ENCODE results near the gene CCND2.
A peak's percentile ranks its signal among the peaks of the same experiment; 100 is the strongest.

Gene CCND2

GRCh38 chr12:4303750-4304149 is 30.2 kb downstream of the CCND2 start:
- Histone ChIP-seq H3K79me1 (ENCODE audit: low read depth, low read length) (peaks cover 2% of the 10 kb centered on the region), H3K4me2 (ENCODE audit: insufficient read depth, low read length, poor library complexity, severe bottlenecking) (no peak overlapping the region), H3K14ac (ENCODE audit: low read length) (no peak overlapping the region), H3K4ac (ENCODE audit: low read length) (no peak overlapping the region), H3K36me3 (replicated peaks in 1 of 2; ENCODE audit: control insufficient read depth in 2 of 2, insufficient read depth in 2 of 2, low read length in 2 of 2) (peaks cover 40 to 94% of the 10 kb centered on the region in 2 donors), H4K8ac (ENCODE audit: low read depth, low read length) (no peak overlapping the region), H2BK120ac (ENCODE audit: low read depth, low read length) (no peak overlapping the region), H3K4me3 (ENCODE audit: low read length in 2 of 2) (no peak overlapping the region), H3K18ac (ENCODE audit: low read length) (no peak overlapping the region), H3K9me3 (replicated peaks in 1 of 2; ENCODE audit: control insufficient read depth in 2 of 2, insufficient read depth in 1 of 2, low read depth in 1 of 2, low read length in 2 of 2) (no peaks in the 10 kb centered on the region), H2BK12ac (ENCODE audit: low read length) (no peak overlapping the region), H2AFZ (ENCODE audit: low read length) (no peak overlapping the region), H3K27me3 (ENCODE audit: control insufficient read depth in 3 of 3, insufficient read depth in 3 of 3, low read depth in 1 of 3, low read length in 3 of 3) (no peaks in the 10 kb centered on the region), H2AK5ac (ENCODE audit: low read depth, low read length) (no peak overlapping the region), H3K4me1 (ENCODE audit: control insufficient read depth in 2 of 2, insufficient read depth in 1 of 2, low read depth in 1 of 2, low read length in 2 of 2) (peaks cover 13% of the 10 kb centered on the region in 2 donors), H4K91ac (ENCODE audit: low read depth, low read length, poor library complexity) (no peak overlapping the region), H3K9ac (ENCODE audit: low read depth, low read length, poor library complexity) (no peak overlapping the region), H3K27ac (replicated peaks; ENCODE audit: low read length) (no peak overlapping the region), H2BK15ac (ENCODE audit: low read length) (no peak overlapping the region), H3K23ac (ENCODE audit: low read depth, low read length, poor library complexity) (no peak overlapping the region), H2BK5ac (ENCODE audit: low read length) (no peak overlapping the region)
- no peak for DNase-seq (ENCODE audit: low spot score)
- WGBS, 2 donors (ENCODE audit: extremely low coverage in 2 of 2, insufficient read length in 2 of 2, insufficient replicate concordance in 1 of 2) = no CpG with 5 or more reads among the region's 3 CpGs

DNA sequence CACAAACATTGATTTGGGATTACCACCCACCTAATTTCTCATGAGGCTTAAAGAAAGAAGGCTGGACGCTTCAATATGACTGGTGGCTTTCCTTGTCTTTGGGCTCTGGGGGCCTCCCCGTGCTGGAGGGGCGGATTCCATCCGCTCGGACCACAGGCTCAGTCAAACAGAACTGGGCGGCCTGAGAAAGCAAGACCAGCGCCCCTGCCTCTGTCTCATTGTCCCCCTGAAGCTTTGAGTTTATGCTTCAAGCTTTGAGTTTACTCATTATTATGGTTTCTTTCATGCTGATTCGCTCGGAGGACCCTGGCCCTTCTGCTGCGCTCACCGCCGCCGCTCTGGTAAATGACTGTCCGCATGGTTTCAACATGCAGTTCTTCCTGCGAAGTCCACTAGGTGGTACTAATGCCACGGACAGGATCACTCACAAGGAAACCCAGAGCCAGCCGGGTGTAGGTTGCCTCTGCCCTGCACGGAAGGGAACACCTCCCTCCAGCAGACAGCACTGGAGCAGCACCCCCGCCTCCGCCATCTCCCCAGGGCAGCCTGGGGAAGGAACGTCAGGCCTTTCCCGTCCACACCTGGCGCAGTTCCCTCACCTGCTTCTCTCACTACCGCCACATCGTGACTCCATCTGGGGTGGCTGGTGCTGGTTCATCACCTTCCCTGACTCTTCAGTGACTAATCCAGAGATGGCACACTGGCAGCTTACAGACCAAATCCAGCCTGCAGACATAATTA is 34.2 kb downstream of the CCND2 start:
- no CpG with 5 or more reads among the region's 25 CpGs for WGBS, 2 donors (ENCODE audit: extremely low coverage in 2 of 2, insufficient read length in 2 of 2, insufficient replicate concordance in 1 of 2)
- H3K4me3 ChIP-seq (ENCODE audit: low read length in 2 of 2) = no peak overlapping the region
- H3K36me3 ChIP-seq (replicated peaks in 1 of 2; ENCODE audit: control insufficient read depth in 2 of 2, insufficient read depth in 2 of 2, low read length in 2 of 2) = peaks cover 17 to 81% of the 10 kb centered on the region in 2 donors
- no peak overlapping the region for H4K91ac ChIP-seq (ENCODE audit: low read depth, low read length, poor library complexity)
- peaks cover 13% of the 10 kb centered on the region in 2 donors for H3K4me1 ChIP-seq (ENCODE audit: control insufficient read depth in 2 of 2, insufficient read depth in 1 of 2, low read depth in 1 of 2, low read length in 2 of 2)
- no peaks in the 10 kb centered on the region for H3K27me3 ChIP-seq (ENCODE audit: control insufficient read depth in 3 of 3, insufficient read depth in 3 of 3, low read depth in 1 of 3, low read length in 3 of 3)
- H3K4me2 ChIP-seq (ENCODE audit: insufficient read depth, low read length, poor library complexity, severe bottlenecking) = peak overlapping the region; percentile 22
- H3K4ac ChIP-seq (ENCODE audit: low read length) = no peak overlapping the region
- no peak overlapping the region for H3K23ac ChIP-seq (ENCODE audit: low read depth, low read length, poor library complexity)
- no peak overlapping the region for H2AK5ac ChIP-seq (ENCODE audit: low read depth, low read length)
- H2BK15ac ChIP-seq (ENCODE audit: low read length) = no peak overlapping the region
- H2BK5ac ChIP-seq (ENCODE audit: low read length) = no peak overlapping the region
- H2BK120ac ChIP-seq (ENCODE audit: low read depth, low read length) = no peak overlapping the region
- no peak overlapping the region for H2BK12ac ChIP-seq (ENCODE audit: low read length)
- no peak overlapping the region for H3K14ac ChIP-seq (ENCODE audit: low read length)
- DNase-seq (ENCODE audit: low spot score) = peak; percentile 67
- H4K8ac ChIP-seq (ENCODE audit: low read depth, low read length) = no peak overlapping the region
- H3K9ac ChIP-seq (ENCODE audit: low read depth, low read length, poor library complexity) = peak overlapping the region; percentile 68
- peak overlapping the region; percentile 61 for H3K27ac ChIP-seq (replicated peaks; ENCODE audit: low read length)
- H2AFZ ChIP-seq (ENCODE audit: low read length) = peak overlapping the region; percentile 66
- H3K79me1 ChIP-seq (ENCODE audit: low read depth, low read length) = no peaks in the 10 kb centered on the region
- H3K18ac ChIP-seq (ENCODE audit: low read length) = peak overlapping the region; percentile 11
- no peaks in the 10 kb centered on the region for H3K9me3 ChIP-seq (replicated peaks in 1 of 2; ENCODE audit: control insufficient read depth in 2 of 2, insufficient read depth in 1 of 2, low read depth in 1 of 2, low read length in 2 of 2)

GRCh38 chr12:4308334-4308950 is 34.9 kb downstream of the CCND2 start:
- Histone ChIP-seq H2BK5ac (ENCODE audit: low read length) (no peak overlapping the region), H3K18ac (ENCODE audit: low read length) (no peak overlapping the region), H2BK15ac (ENCODE audit: low read length) (no peak overlapping the region), H2AK5ac (ENCODE audit: low read depth, low read length) (no peak overlapping the region), H3K9me3 (replicated peaks in 1 of 2; ENCODE audit: control insufficient read depth in 2 of 2, insufficient read depth in 1 of 2, low read depth in 1 of 2, low read length in 2 of 2) (no peaks in the 10 kb centered on the region), H3K14ac (ENCODE audit: low read length) (no peak overlapping the region), H3K23ac (ENCODE audit: low read depth, low read length, poor library complexity) (no peak overlapping the region), H2AFZ (ENCODE audit: low read length) (no peak overlapping the region), H3K27me3 (ENCODE audit: control insufficient read depth in 3 of 3, insufficient read depth in 3 of 3, low read depth in 1 of 3, low read length in 3 of 3) (no peaks in the 10 kb centered on the region), H3K4ac (ENCODE audit: low read length) (no peak overlapping the region), H4K8ac (ENCODE audit: low read depth, low read length) (no peak overlapping the region), H3K4me2 (ENCODE audit: insufficient read depth, low read length, poor library complexity, severe bottlenecking) (no peak overlapping the region), H3K4me3 (ENCODE audit: low read length in 2 of 2) (no peak overlapping the region), H2BK12ac (ENCODE audit: low read length) (no peak overlapping the region), H4K91ac (ENCODE audit: low read depth, low read length, poor library complexity) (no peak overlapping the region), H3K36me3 (replicated peaks in 1 of 2; ENCODE audit: control insufficient read depth in 2 of 2, insufficient read depth in 2 of 2, low read length in 2 of 2) (peaks cover 16 to 74% of the 10 kb centered on the region in 2 donors), H3K4me1 (ENCODE audit: control insufficient read depth in 2 of 2, insufficient read depth in 1 of 2, low read depth in 1 of 2, low read length in 2 of 2) (peaks cover 13% of the 10 kb centered on the region in 2 donors), H3K79me1 (ENCODE audit: low read depth, low read length) (no peaks in the 10 kb centered on the region), H3K9ac (ENCODE audit: low read depth, low read length, poor library complexity) (no peak overlapping the region), H2BK120ac (ENCODE audit: low read depth, low read length) (no peak overlapping the region), H3K27ac (replicated peaks; ENCODE audit: low read length) (peak overlapping the region; percentile 17)
- no peak for DNase-seq (ENCODE audit: low spot score)
- no CpG with 5 or more reads among the region's 14 CpGs for WGBS, 2 donors (ENCODE audit: extremely low coverage in 2 of 2, insufficient read length in 2 of 2, insufficient replicate concordance in 1 of 2)

DNA sequence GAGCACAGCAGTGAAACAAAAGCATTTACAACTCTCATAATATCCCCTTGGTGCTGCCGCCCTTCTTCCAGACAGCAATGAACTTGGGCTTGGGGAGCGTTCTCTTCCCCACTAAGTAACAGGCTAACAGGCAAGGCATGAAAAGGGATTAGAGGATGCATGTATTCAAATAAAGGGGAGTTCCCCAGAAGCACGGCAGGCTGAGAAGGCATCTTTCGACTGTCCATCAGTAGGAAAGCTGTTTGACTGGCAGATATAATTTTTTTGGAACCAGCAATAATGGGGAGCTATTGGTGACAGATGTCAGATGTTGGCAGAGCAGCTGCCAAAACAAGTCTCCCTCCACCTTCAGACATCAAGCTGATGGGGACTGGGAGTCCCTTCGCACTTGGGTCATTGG is 38.2 kb downstream of the CCND2 start:
- Histone ChIP-seq H3K27me3 (ENCODE audit: control insufficient read depth in 3 of 3, insufficient read depth in 3 of 3, low read depth in 1 of 3, low read length in 3 of 3) (no peaks in the 10 kb centered on the region), H3K79me1 (ENCODE audit: low read depth, low read length) (no peaks in the 10 kb centered on the region), H2BK120ac (ENCODE audit: low read depth, low read length) (no peak overlapping the region), H3K4ac (ENCODE audit: low read length) (no peak overlapping the region), H2BK5ac (ENCODE audit: low read length) (no peak overlapping the region), H2BK15ac (ENCODE audit: low read length) (no peak overlapping the region), H3K4me1 (ENCODE audit: control insufficient read depth in 2 of 2, insufficient read depth in 1 of 2, low read depth in 1 of 2, low read length in 2 of 2) (peaks cover 8 to 11% of the 10 kb centered on the region in 2 donors), H3K4me2 (ENCODE audit: insufficient read depth, low read length, poor library complexity, severe bottlenecking) (no peak overlapping the region), H2AK5ac (ENCODE audit: low read depth, low read length) (no peak overlapping the region), H3K4me3 (ENCODE audit: low read length in 2 of 2) (no peak overlapping the region), H3K9ac (ENCODE audit: low read depth, low read length, poor library complexity) (no peak overlapping the region), H3K14ac (ENCODE audit: low read length) (no peak overlapping the region), H3K18ac (ENCODE audit: low read length) (no peak overlapping the region), H3K9me3 (replicated peaks in 1 of 2; ENCODE audit: control insufficient read depth in 2 of 2, insufficient read depth in 1 of 2, low read depth in 1 of 2, low read length in 2 of 2) (no peaks in the 10 kb centered on the region), H3K23ac (ENCODE audit: low read depth, low read length, poor library complexity) (no peak overlapping the region), H3K27ac (replicated peaks; ENCODE audit: low read length) (no peak overlapping the region), H2AFZ (ENCODE audit: low read length) (no peak overlapping the region), H3K36me3 (replicated peaks in 1 of 2; ENCODE audit: control insufficient read depth in 2 of 2, insufficient read depth in 2 of 2, low read length in 2 of 2) (peaks cover 2 to 46% of the 10 kb centered on the region in 2 donors), H4K91ac (ENCODE audit: low read depth, low read length, poor library complexity) (no peak overlapping the region), H4K8ac (ENCODE audit: low read depth, low read length) (no peak overlapping the region), H2BK12ac (ENCODE audit: low read length) (no peak overlapping the region)
- DNase-seq (ENCODE audit: low spot score) = no peak
- WGBS, 2 donors (ENCODE audit: extremely low coverage in 2 of 2, insufficient read length in 2 of 2, insufficient replicate concordance in 1 of 2) = no CpG with 5 or more reads among the region's 5 CpGs
